ENCODE data around the gene TCF4. TPM values are rescaled to one million over a fixed set of nuclear protein-coding genes. Genes with fewer than 3 reads are reported as not detected.
A peak's percentile ranks its signal among the peaks of the same experiment; 100 is the strongest.

The TCF4 gene
- total RNA-seq, 2 donors from 2014 or later = 57.7 to 66.3 TPM

- Histone ChIP-seq H3K36me3 (no peaks in the 10 kb centered on the region), H3K9me3 (no peaks in the 10 kb centered on the region), H3K27ac (peak overlapping the region; percentile 2 to 32), H3K4me3 (no peak overlapping the region), H3K4me1 (peaks cover 0 to 32% of the 10 kb centered on the region in 2 donors), H3K27me3 (no peaks in the 10 kb centered on the region)
- no peak for DNase-seq (ENCODE audit: low spot score)
- TF ChIP-seq CTCF (IDR thresholded peaks at IDR 0.05) = no peak
These were observed 191.0 kb downstream of the TCF4 start for GRCh38 chr18:55396979-55397378.

GRCh38 chr18:55396267-55396905 is 191.6 kb downstream of the TCF4 start:
- no peak for DNase-seq (ENCODE audit: low spot score)
- Histone ChIP-seq H3K27me3 (no peaks in the 10 kb centered on the region), H3K9me3 (no peaks in the 10 kb centered on the region), H3K4me3 (no peak overlapping the region), H3K4me1 (peaks cover 0 to 26% of the 10 kb centered on the region in 2 donors), H3K27ac (peak overlapping the region; percentile 32 to 49), H3K36me3 (no peaks in the 10 kb centered on the region)
- TF ChIP-seq CTCF (IDR thresholded peaks at IDR 0.05) = no peak

- no peaks in the 10 kb centered on the region for H3K9me3 ChIP-seq
- no peaks in the 10 kb centered on the region for H3K27me3 ChIP-seq
- H3K27ac ChIP-seq = peak overlapping the region; percentile 32 to 49
- no peaks in the 10 kb centered on the region for H3K36me3 ChIP-seq
- TF ChIP-seq CTCF (IDR thresholded peaks at IDR 0.05) = no peak
- no peak overlapping the region for H3K4me3 ChIP-seq
- H3K4me1 ChIP-seq = peaks cover 0 to 22% of the 10 kb centered on the region in 2 donors
- DNase-seq (ENCODE audit: low spot score) = no peak
These were observed 192.2 kb downstream of the TCF4 start for GRCh38 chr18:55395799-55396198.

GRCh38 chr18:55390898-55391297 is 197.1 kb downstream of the TCF4 start:
- Histone ChIP-seq H3K9me3 (no peaks in the 10 kb centered on the region), H3K4me1 (peaks cover 0 to 28% of the 10 kb centered on the region in 2 donors), H3K36me3 (no peaks in the 10 kb centered on the region), H3K27ac (no peak overlapping the region), H3K4me3 (no peak overlapping the region), H3K27me3 (no peaks in the 10 kb centered on the region)
- TF ChIP-seq CTCF (IDR thresholded peaks at IDR 0.05) = no peak
- no peak for DNase-seq (ENCODE audit: low spot score)

GRCh38 chr18:55387139-55387984 is 200.6 kb downstream of the TCF4 start:
- no peak for TF ChIP-seq CTCF (IDR thresholded peaks at IDR 0.05)
- H3K4me3 ChIP-seq = no peak overlapping the region
- peak overlapping the region; percentile 28 to 70 for H3K27ac ChIP-seq
- peaks cover 0 to 28% of the 10 kb centered on the region in 2 donors for H3K4me1 ChIP-seq
- no peaks in the 10 kb centered on the region for H3K27me3 ChIP-seq
- H3K9me3 ChIP-seq = peaks cover 0 to 8% of the 10 kb centered on the region in 2 donors
- no peak for DNase-seq (ENCODE audit: low spot score)
- no peaks in the 10 kb centered on the region for H3K36me3 ChIP-seq

Measured in right atrium auricular region (tissue), 2 donors.